DMS153 treated with DMSO at 0.1 percent for 48 hours (cell line): ENCODE results near the gene KLK5.
A peak's percentile ranks its signal among the peaks of the same experiment; 100 is the strongest.
"Not testable (repeated sequence)": the region's sequence is repeated elsewhere in the genome, so short reads cannot be mapped to it uniquely, and the experiment has no call there.

Experiments
- DNase-seq: peaks from one replicate; lab custom pipeline; 2025; ENCODE audit not compliant: unreplicated experiment; lab: John Stamatoyannopoulos, UW

Gene KLK5

GRCh38 chr19:50924586-50924985 lies 28.3 kb downstream of the KLK5 start:
- DNase-seq, result no peak

- DNase-seq, result peak; percentile 88
Measured at GRCh38 chr19:50922317-50922853, 30.5 kb downstream of the KLK5 start.

GRCh38 chr19:50921426-50922316 lies 31.2 kb downstream of the KLK5 start:
- DNase-seq, result no peak

- no peak for DNase-seq
Measured at GRCh38 chr19:50916069-50916468, 36.8 kb downstream of the KLK5 start.

DNA sequence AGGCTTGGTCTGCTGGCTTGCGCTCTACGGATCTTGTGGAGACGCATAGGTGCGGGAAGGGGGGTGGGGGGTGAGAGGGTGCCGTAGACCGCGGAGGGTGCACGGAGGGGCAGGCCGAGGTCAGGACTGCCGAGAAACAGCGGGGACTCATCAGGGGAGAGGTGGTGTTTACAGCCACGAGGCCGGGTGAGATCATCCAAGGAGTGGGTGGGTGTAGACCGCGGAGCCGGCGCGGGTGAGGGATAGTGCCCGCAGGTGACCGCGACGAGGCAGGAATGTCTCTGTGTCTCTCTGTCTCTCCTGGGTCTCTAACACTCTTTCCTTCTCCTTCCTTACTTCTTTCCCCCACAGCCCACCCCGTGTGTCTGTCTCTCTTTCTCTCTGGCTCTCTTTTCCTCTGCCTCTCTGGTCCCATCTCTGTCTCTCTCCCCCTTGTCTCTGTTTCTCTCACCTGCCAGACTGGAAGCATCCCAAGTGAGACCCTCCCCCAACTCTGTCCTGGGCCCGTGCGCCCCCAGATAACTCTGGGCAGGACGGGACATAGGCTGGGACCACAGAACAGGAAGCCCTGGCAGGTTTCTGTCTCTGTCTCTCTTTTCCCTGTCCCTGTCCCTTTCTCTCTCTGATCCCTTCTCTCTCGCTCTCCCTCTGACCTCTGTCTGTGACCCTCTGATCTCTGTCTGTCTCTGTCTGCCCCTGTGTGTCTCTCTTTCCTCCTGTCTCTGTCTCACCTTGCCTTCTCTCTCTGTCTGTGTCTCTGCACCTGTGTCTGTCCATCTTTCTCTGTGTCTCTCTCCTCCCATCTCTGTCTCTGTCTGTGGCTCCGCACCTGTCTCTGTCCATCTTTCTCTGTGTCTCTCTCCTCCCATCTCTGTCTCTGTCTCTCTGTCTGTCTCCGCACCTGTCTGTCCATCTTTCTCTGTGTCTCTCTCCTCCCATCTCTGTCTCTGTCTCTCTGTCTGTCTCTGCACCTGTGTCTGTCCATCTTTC lies 39.8 kb downstream of the KLK5 start:
- no peak for DNase-seq

DNA sequence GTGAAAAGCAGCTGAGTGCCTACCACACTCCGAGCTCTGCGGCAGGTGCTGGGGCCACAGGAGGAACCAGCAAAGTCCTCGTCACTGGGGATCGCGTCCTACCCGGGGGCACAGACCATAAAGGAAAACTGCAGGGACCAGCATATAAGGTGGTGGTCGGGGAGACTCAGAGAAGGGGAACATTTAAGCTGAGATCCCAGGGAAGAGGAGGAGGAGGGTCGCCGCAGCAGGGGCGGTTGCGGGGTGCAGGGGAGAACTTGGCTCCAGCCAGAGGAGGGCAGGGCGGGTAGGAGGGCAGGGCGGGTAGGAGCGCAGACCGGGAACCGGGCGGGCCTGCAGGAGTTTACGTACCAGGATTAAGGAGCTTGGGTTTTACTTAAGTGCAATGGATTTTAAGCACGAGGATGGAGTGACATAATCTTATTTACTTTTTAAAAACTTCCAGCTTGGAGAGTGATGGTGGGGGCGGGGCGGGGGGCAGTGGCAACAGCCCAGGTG lies 40.7 kb downstream of the KLK5 start:
- DNase-seq, result no peak

DNA sequence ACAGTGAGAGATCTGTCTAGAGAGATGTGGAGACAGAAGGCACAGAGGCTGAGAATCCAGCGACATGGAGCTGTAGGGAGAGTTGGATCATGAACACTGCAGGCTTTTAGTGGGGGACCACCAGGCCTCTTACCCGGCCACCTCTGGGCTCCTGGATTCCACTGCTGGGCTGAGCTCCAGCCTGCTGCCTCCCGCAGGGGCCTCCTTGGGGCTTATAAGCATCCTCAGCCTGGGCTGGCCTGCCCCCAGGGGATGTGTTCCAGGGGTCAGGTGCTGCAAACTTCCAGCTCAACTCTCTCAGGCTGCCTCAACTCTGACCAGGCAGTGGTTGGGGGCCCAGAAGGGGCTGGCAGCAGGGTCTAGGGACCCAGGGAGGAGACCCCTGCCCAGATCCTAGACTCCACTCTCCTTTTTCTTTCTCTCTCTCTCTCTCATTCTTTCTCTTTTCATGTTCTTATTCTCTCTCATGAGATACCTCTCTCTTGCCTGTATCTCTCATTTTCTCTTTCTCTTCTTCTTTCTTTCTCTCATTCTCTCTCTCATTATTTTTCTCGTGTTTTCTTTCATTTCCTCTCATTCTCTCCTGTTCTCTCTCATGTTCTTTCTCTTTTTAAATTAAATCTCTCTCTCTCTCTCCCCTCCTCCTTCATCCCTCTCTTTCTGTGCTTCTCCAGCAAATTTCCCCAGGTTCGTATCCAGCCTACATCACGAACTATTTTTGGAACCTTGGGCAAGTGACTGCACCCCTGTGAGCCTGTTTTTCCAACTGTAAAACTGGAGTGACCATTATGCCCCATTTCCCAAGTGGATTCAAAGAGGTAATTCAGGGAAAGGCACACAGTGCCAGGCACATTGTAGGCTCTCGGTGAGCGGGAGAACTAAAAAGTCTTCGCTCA lies 41.4 kb downstream of the KLK5 start, which contains the start of gene KLK4:
Gene KLK4 (minus strand): TSS at position 190 of the 896 bp plus-strand sequence. CDS start 657 bp downstream, outside the sequence.
- DNase-seq, result no peak

- DNase-seq, result no peak
Measured at GRCh38 chr19:50910722-50911121, 42.1 kb downstream of the KLK5 start.

- peak; percentile 43 for DNase-seq
Measured at GRCh38 chr19:50909240-50910070, 43.4 kb downstream of the KLK5 start.

- no peak for DNase-seq
Measured at GRCh38 chr19:50908336-50908735, 44.5 kb downstream of the KLK5 start.

GRCh38 chr19:50906217-50906616 lies 46.6 kb downstream of the KLK5 start:
- no peak for DNase-seq

GRCh38 chr19:50902640-50903039 lies 50.2 kb downstream of the KLK5 start:
- no peak for DNase-seq

- DNase-seq, result no peak
Measured at GRCh38 chr19:50899569-50899968, 53.3 kb downstream of the KLK5 start.

- no peak for DNase-seq
Measured at GRCh38 chr19:50898018-50898417, 54.8 kb downstream of the KLK5 start.

- DNase-seq, result no peak
Measured at GRCh38 chr19:50897612-50898011, 55.2 kb downstream of the KLK5 start.

DNA sequence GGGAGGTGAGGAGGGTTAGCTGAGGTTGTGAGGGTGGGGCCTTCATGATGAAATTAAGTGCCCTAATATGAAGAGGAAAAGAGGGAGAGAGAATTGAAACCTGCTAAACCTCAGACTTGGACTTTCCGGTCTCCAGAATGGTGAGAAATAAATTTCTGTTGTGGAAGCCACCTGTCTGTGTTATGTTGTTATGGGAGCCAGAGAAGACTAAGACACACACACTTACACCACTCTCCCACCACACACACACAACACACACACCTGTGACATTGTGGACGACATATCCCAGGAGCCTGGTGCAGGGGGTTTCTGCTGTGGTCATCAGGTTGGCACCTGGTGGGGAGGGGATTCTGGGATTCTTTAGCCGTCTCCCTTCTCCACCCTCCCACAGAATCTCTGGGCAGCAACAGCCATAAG lies 55.6 kb downstream of the KLK5 start:
- no peak for DNase-seq

- DNase-seq, result peak; percentile 29
Measured at GRCh38 chr19:50896591-50897190, 56.1 kb downstream of the KLK5 start.

DNA sequence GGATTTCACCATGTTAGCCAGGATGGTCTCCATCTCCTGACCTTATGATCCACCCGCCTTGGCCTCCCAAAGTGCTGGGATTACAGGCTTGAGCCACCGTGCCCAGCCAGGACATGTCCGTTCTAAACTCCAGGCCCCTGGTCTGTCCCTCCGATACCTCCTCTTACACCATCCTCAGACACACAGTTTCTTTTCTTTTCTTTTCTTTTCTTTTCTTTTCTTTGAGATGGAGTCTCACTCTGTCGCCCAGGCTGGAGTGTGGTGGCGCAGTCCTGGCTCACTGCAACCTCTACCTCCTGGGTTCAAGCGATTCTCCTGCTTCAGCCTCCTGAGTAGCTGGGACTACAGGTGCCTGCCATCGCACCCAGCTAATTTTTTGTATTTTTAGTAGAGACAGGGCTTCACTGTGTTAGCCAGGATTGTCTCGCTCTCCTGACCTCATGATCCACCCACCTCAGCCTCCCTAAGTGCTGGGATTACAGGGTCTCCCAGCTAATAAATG lies 56.7 kb downstream of the KLK5 start:
- DNase-seq, result not testable (repeated sequence)
